ENCODE measurements around the gene COQ9.

COQ9 gene

DNA sequence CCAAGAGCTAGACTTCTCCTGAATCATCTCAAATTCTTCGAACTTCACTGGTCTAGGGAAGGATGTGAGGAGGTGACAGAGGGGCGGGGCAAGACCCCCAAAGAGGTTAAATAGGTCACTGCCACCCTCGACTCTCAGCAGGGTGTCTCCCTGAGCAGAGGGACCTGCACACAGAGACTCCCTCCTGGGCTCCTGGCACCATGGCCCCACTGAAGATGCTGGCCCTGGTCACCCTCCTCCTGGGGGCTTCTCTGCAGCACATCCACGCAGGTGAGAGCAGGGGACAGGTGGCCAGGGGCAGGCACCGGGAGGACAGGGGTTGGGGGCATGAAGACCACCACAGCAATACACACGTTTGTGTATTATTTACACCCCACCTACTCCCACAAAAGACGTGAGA lies 33.5 kb upstream of the COQ9 start:
- H3K4me3 ChIP-seq (ENCODE audit: low read depth, low read length), result no peak overlapping the region
- no peak for DNase-seq (ENCODE audit: low read depth)
- TF ChIP-seq, protein P1, sequence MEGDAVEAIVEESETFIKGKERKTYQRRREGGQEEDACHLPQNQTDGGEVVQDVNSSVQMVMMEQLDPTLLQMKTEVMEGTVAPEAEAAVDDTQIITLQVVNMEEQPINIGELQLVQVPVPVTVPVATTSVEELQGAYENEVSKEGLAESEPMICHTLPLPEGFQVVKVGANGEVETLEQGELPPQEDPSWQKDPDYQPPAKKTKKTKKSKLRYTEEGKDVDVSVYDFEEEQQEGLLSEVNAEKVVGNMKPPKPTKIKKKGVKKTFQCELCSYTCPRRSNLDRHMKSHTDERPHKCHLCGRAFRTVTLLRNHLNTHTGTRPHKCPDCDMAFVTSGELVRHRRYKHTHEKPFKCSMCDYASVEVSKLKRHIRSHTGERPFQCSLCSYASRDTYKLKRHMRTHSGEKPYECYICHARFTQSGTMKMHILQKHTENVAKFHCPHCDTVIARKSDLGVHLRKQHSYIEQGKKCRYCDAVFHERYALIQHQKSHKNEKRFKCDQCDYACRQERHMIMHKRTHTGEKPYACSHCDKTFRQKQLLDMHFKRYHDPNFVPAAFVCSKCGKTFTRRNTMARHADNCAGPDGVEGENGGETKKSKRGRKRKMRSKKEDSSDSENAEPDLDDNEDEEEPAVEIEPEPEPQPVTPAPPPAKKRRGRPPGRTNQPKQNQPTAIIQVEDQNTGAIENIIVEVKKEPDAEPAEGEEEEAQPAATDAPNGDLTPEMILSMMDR (IDR thresholded peaks at IDR 0.05; ENCODE audit: low read depth, low read length, missing control alignments), result no peak
- in situ Hi-C loops (cut with HindIII; ENCODE audit: low sequenced_read_pairs), result loop anchor here (10.0 kb wide), 2 partner anchors 89 to 119 kb away; no protein-coding TSS in a partner anchor

DNA sequence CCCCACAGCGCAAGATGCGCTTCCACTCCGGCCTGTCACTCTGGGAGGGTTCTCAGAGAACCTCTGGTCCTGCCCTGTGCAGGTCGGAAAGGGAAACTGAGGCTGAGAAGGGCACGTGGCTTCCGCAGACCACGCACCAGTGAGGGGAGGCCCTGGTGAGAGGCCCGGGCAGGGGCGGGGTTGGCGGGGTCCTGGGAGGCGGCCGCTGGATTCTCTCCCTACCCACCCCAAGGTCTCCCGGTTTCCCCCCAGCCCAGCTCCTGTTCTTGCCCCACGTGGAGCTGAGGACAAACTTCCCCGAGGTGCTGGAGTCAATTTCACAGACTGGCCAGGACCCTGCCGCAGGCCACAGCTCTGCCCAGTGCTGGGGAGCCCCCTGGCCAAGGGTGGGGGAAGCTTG lies 31.2 kb upstream of the COQ9 start:
- H3K4me3 ChIP-seq (ENCODE audit: low read depth, low read length), result no peak overlapping the region
- TF ChIP-seq, protein P1 (IDR thresholded peaks at IDR 0.05; ENCODE audit: low read depth, low read length, missing control alignments), result no peak
- in situ Hi-C loops (cut with HindIII; ENCODE audit: low sequenced_read_pairs), result loop anchor here (5.0 to 10.0 kb wide), 4 partner anchors 91 to 234 kb away; no protein-coding TSS in a partner anchor
- no peak for DNase-seq (ENCODE audit: low read depth)

DNA sequence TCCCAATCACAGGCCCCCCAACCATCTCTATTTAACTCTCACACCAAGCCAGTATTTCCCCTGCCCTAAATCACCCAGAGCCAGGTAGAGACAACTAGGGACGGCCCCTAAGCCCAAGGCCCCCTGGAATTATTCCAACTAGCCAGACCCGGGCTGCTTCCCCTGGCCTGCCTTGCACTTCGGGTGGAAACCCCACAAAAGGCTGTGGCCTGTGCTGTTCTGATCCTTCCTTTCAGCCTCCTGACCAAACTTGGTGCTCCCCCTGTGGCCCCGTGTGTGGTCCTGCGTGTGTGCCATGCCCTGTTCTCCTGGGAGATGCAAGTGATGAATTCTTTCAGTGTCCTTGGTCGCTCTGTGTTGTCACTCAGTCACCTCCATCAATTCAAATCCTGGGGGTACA lies 27.8 kb upstream of the COQ9 start:
- no peak overlapping the region for H3K4me3 ChIP-seq (ENCODE audit: low read depth, low read length)
- no peak for DNase-seq (ENCODE audit: low read depth)
- in situ Hi-C loops (cut with HindIII; ENCODE audit: low sequenced_read_pairs), result loop anchor here (5.0 to 10.0 kb wide), 4 partner anchors 88 to 237 kb away; no protein-coding TSS in a partner anchor
- TF ChIP-seq, protein P1 (IDR thresholded peaks at IDR 0.05; ENCODE audit: low read depth, low read length, missing control alignments), result no peak

DNA sequence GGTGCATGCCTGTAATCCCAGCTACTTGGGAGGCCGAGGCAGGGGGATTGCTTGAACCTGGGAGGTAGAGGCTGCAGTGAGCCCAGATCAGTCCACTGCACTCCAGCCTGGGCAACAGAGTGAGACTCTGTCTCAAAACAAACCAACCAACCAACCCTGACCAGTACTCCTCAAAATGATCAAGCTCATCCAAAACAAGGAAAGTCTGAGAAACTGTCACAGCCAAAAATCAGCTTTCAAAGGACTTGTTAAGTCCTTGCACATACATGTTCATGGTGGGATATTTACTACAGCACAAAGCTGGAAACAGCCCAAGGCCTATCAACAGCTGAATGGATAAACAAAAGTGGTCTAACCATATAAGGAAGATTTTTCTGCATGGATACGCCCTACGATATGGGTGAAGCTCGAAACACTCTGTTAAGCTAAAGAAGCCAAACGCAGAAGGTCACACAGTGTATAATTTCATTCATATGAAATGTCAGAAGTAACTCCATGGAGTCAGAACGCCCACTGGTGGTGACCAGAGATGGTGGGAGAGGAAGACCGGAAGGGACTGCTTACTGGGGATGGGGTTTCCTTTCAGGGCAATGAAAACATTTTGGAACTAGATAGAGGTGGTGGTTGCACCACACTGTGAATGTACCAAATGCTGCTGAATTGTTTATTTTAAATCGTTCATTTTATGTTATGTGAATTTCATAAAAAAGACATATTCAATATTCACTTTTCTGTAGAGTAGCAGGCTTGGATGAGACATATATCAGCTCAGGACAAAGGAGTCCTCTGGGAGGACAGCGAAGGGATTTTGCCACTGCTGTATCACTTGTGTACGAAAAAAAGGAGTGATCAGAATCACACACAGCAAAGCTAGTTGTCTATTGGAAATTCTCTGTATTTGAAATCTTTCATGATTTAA lies 25.0 kb upstream of the COQ9 start:
- TF ChIP-seq, protein P1 (IDR thresholded peaks at IDR 0.05; ENCODE audit: low read depth, low read length, missing control alignments), result peak; percentile 96
- in situ Hi-C loops (cut with HindIII; ENCODE audit: low sequenced_read_pairs), result no loop called here
- peak; percentile 45 for DNase-seq (ENCODE audit: low read depth)

DNA sequence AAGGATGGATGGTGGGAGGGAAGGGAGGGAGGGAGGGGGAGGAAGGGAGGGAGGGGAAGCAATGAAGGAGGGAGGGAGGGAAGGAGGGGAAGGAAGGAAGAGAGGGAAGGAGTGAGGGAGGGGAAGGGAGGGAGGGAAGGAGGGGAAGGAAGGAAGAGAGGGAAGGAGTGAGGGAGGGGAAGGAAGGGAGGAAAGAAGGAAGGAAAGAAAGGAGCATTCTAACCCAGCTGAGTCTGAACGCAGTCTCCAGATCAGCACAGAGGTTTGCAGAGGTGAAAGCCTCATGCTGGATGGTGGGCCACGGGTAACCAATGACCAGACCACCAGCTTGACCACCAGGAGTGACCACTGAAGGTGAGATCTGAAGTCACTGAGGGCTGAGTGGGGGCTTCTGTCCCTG lies 24.1 kb upstream of the COQ9 start:
- in situ Hi-C loops (cut with HindIII; ENCODE audit: low sequenced_read_pairs), result no loop called here
- no peak for DNase-seq (ENCODE audit: low read depth)
- TF ChIP-seq, protein P1 (IDR thresholded peaks at IDR 0.05; ENCODE audit: low read depth, low read length, missing control alignments), result no peak
- no peak overlapping the region for H3K4me3 ChIP-seq (ENCODE audit: low read depth, low read length)

More for the DNA sequence above, 25.0 kb upstream of the COQ9 start:
- no peak overlapping the region for H3K4me3 ChIP-seq (ENCODE audit: low read depth, low read length)

DNA sequence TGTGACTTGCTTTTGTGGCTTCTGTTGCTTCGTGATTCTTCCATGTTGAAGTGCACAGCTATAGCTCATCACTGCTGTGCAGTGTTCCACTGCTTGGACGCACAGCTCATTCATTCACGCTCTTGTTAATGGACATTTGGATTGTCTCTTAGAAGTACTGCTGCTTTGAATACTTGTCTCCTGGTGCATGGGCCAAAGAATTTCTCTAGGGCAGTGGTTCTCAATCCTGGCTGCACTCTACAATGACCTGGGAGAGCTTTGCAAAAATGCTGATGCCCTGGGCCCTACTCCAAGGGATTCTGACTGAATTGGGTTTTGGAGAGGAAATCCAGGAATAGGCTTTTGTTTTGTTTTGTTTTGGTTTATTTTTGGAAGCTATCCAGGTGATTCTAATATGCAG lies 22.7 kb upstream of the COQ9 start:
- TF ChIP-seq, protein P1 (IDR thresholded peaks at IDR 0.05; ENCODE audit: low read depth, low read length, missing control alignments), result no peak

More for the DNA sequence above, 22.7 kb upstream of the COQ9 start:
- DNase-seq (ENCODE audit: low read depth), result no peak
- no peak overlapping the region for H3K4me3 ChIP-seq (ENCODE audit: low read depth, low read length)
- in situ Hi-C loops (cut with HindIII; ENCODE audit: low sequenced_read_pairs), result no loop called here

Measured in astrocyte of the cerebellum (primary cell).